Adrenal gland (tissue), 12 donors: ENCODE measurements around the gene TAMM41. TPM values are rescaled to one million over a fixed set of nuclear protein-coding genes. Genes with fewer than 3 reads are reported as not detected.
A peak's percentile ranks its signal among the peaks of the same experiment; 100 is the strongest.

Source experiments
- DNase-seq, 7 donors: peaks; one replicate each; pipeline ENCODE4 v3.0.0-alpha.2; 2019 to 2020
- H3K27ac ChIP-seq, 5 donors: fragments of 200-600 bp; sonication (generic) in 4 of 5; 1 replicate in 3 of 5; 2 replicates in 2 of 5; pipeline versions ENCODE4 v1.5.1 to v1.8.0; 2016 to 2020; ENCODE audit warnings: mild to moderate bottlenecking in 1 of 5
- H3K27me3 ChIP-seq: fragments of 200-600 bp; 2 replicates; pipeline ENCODE4 v1.8.0; 2021
- H3K36me3 ChIP-seq, 2 donors: fragments of 200-600 bp; replicated peaks in 1 of 2; 1 replicate in 1 of 2; 2 replicates in 1 of 2; pipeline versions ENCODE4 v1.5.1 to v1.8.0; 2018 to 2022
- H3K4me1 ChIP-seq, 2 donors: fragments of 200-600 bp; replicated peaks in 1 of 2; 1 replicate in 1 of 2; 2 replicates in 1 of 2; pipeline versions ENCODE4 v1.5.1 to v1.8.0; 2018 to 2021
- H3K4me3 ChIP-seq, 4 donors: fragments of 200-600 bp; sonication (generic) in 3 of 4; one replicate each; pipeline ENCODE4 v1.5.1; 2016 to 2018
- H3K9me3 ChIP-seq, 3 donors: fragments of 200-600 bp; sonication (generic) in 1 of 3; replicated peaks in 1 of 3; 1 replicate in 2 of 3; 2 replicates in 1 of 3; pipeline versions ENCODE4 v1.5.1 to v1.8.0; 2016 to 2021
- POLR2A ChIP-seq, 2 donors: fragments of 450-650 bp; IDR thresholded peaks; one replicate each; pipeline ENCODE4 v1.6.1; 2017; ENCODE audit warnings: antibody characterized with exemption in 2 of 2, mild to moderate bottlenecking in 2 of 2, moderate library complexity in 1 of 2
- WGBS, 4 donors: extraction: QIAGEN DNeasy Blood & Tissue Kit in 2 of 4; methylation state at CpG; one replicate each; pipeline versions ENCODE4 v1.1.5 to v1.1.7; 2013 to 2017; 5-methylcytosine and 5-hydroxymethylcytosine counted together
- intact Hi-C, 2 donors: fragments of 100-400 bp; cut with DNase I; formaldehyde crosslinking; loops; one replicate each; pipeline versions ENCODE4 v1.14.1 to v1.15.0; 2022 to 2023
- polyA plus RNA-seq, 3 donors: library from polyadenylated mRNA; stranded (reverse); fragments of 200-250 nt in 2 of 3; fragments of 350-450 nt in 1 of 3; fragmentation: Illumina TruSeq in 1 of 3; extraction: RNeasy Lipid Tissue Mini Kit (QIAGEN cat#74804) in 1 of 3; gene quantifications; one replicate each; pipeline ENCODE4 v1.2.3, GENCODE V29; 2013 to 2014
- total RNA-seq, 9 donors: library from RNA; depleted of rRNA in 4 of 9; stranded (reverse); fragments of >200 nt in 4 of 9; fragments of 120-200 nt in 1 of 9; fragmentation: NEBNext Ultra II Directional in 1 of 9; extraction: Animal tissue kit (Norgen Biotek cat#: 25700) in 1 of 9; gene quantifications; one replicate each; pipeline versions ENCODE4 v1.1.0 to v1.2.4, GENCODE V29; 2013 to 2023
- TF ChIP-seq, protein P1 (sequence below), 6 experiments: fragments of 450-650 bp in 4 of 6; fragments of 200-600 bp in 2 of 6; sonication (generic) in 1 of 6; IDR thresholded peaks; 1 replicate in 5 of 6; 2 replicates in 1 of 6; pipeline versions ENCODE4 v1.5.1 to v1.8.0; 2016 to 2021; ENCODE audit warnings: antibody characterized with exemption in 6 of 6, mild to moderate bottlenecking in 2 of 6, moderate library complexity in 1 of 6
- donor health status: healthy with polysubstance abuse.
- donor health status: Bipolar disorder and iron deficiency.
- donor health status: DM: yes; HTN: yes; CAD: no.
- donor health status: DM: no; HTN: no; CAD: no.
- donor health status: DM: no; HTN: no; CAD: no.
- donor health status: DM: yes; HTN: yes; CAD: no.

Gene TAMM41
- total and polyA plus RNA-seq, 12 donors = 5.8 to 21.0 (median 13.6) TPM

DNA sequence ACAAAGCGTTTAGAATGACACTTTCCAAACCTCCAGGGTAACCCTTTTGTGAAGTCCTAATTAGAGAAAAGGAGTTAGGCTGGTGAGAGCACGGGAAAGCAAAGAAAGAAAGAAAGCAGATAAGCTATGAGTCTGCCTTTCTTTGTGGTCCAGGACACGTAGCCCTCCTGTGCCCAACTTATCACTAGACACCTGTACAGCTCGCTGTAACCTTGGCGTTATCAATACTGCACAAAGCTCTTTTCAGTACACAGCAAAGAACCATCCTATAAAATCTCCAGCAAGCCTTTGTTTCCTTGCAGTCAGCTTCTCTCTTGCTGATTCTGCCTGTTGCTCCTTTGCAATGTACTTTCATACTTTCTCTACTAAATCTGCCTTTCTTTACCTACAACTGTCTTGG lies 6.8 kb upstream of the TAMM41 start:
- no peaks in the 10 kb centered on the region for H3K4me1 ChIP-seq
- no peak overlapping the region for H3K4me3 ChIP-seq
- H3K36me3 ChIP-seq = no peaks in the 10 kb centered on the region
- TF ChIP-seq, protein P1, sequence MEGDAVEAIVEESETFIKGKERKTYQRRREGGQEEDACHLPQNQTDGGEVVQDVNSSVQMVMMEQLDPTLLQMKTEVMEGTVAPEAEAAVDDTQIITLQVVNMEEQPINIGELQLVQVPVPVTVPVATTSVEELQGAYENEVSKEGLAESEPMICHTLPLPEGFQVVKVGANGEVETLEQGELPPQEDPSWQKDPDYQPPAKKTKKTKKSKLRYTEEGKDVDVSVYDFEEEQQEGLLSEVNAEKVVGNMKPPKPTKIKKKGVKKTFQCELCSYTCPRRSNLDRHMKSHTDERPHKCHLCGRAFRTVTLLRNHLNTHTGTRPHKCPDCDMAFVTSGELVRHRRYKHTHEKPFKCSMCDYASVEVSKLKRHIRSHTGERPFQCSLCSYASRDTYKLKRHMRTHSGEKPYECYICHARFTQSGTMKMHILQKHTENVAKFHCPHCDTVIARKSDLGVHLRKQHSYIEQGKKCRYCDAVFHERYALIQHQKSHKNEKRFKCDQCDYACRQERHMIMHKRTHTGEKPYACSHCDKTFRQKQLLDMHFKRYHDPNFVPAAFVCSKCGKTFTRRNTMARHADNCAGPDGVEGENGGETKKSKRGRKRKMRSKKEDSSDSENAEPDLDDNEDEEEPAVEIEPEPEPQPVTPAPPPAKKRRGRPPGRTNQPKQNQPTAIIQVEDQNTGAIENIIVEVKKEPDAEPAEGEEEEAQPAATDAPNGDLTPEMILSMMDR (IDR thresholded peaks at IDR 0.05) = no peak
- no peak for TF ChIP-seq POLR2A (IDR thresholded peaks at IDR 0.05)
- DNase-seq = no peak
- H3K27me3 ChIP-seq = no peaks in the 10 kb centered on the region
- no peaks in the 10 kb centered on the region for H3K9me3 ChIP-seq
- H3K27ac ChIP-seq = no peak overlapping the region
- intact Hi-C loops = no loop called here
- 55 to 65% (median 61%) methylated on average over 5 of the region's 5 CpGs for WGBS, 4 donors

DNA sequence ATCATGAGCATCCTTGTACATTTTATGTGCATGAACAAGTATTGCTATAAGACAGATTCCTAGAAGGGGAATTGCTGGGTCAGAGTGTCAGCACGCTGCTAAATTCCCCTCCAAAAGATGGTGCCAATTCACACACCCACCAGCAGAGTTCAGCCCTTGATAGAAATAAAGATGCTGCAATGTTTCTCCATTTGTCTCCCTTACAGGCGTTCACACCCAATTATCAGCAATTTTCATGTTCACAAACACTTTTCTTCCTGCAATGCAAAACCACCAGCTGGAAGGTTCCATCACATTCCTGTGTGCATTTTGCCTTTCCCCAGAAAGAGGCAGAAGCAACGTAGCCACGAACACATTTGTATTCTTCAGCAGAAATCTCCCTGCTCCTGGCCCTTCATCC lies 3.3 kb upstream of the TAMM41 start:
- 56 to 74% (median 65%) methylated on average over 4 of the region's 4 CpGs for WGBS, 4 donors
- Histone ChIP-seq H3K9me3 (no peaks in the 10 kb centered on the region), H3K27ac (no peak overlapping the region), H3K4me1 (peaks cover 8 to 20% of the 10 kb centered on the region in 2 donors), H3K4me3 (no peak overlapping the region), H3K27me3 (no peaks in the 10 kb centered on the region), H3K36me3 (no peaks in the 10 kb centered on the region)
- TF ChIP-seq, protein P1 (IDR thresholded peaks at IDR 0.05) = no peak
- no peak for TF ChIP-seq POLR2A (IDR thresholded peaks at IDR 0.05)
- intact Hi-C loops = no loop called here
- no peak for DNase-seq

DNA sequence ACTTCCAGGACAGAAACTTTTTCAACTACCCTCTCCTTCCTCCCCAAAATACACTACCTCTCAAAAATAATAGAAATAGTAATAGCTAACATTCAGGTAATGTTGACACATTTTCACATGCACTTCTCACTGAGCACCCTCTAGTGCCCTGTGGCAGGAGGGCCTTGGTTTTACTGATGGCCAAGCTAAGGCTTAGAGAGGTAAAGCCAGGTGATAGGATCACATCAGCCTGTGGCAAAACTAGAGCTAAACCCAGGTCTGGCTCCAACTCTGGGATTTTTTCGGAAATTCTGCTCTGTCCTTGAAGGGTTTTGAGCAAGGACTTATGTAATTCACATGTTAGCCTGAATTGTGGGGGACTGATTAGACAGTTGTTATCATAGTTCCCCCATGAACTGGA lies 922 bp upstream of the TAMM41 start:
- peaks cover 8 to 25% of the 10 kb centered on the region in 2 donors for H3K4me1 ChIP-seq
- intact Hi-C loops = no loop called here
- no peaks in the 10 kb centered on the region for H3K9me3 ChIP-seq
- peaks cover 0 to 10% of the 10 kb centered on the region in 2 donors for H3K36me3 ChIP-seq
- H3K27ac ChIP-seq = peak overlapping the region in 2 of 5 donors; percentile 86 to 95
- 37 to 75% (median 51%) methylated on average over 1 of the region's 1 CpG for WGBS, 4 donors
- no peak overlapping the region for H3K4me3 ChIP-seq
- no peak for DNase-seq
- H3K27me3 ChIP-seq = no peaks in the 10 kb centered on the region
- no peak for TF ChIP-seq POLR2A (IDR thresholded peaks at IDR 0.05)
- TF ChIP-seq, protein P1 (IDR thresholded peaks at IDR 0.05) = no peak

DNA sequence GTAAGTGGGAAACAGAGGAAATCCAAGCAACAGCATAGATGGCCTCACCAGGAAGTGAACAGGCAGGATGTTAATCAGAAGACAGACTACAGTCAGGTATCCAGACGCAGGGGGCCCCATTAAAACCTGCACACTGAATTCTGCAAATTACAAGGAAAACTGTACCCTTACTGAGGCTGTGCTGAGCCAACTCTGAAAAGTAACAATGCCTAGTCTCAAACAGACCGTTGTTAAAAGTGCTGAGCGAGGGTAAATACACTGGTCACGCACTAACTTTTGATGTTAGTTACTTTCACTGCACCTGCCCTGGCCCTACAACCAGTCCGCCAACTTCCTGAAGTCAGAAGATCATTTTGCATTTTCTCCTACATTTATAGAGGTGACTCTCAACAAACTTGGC lies 1.0 kb downstream of the TAMM41 start:
- intact Hi-C loops = no loop called here
- 29 to 39% (median 32%) methylated on average over 5 of the region's 5 CpGs for WGBS, 4 donors
- Histone ChIP-seq H3K27ac (peak overlapping the region in 1 of 5 donors; percentile 76), H3K27me3 (no peaks in the 10 kb centered on the region), H3K4me3 (peak overlapping the region in 2 of 4 donors; percentile 59 to 91), H3K36me3 (peaks cover 0 to 19% of the 10 kb centered on the region in 2 donors), H3K4me1 (peaks cover 8 to 25% of the 10 kb centered on the region in 2 donors), H3K9me3 (no peaks in the 10 kb centered on the region)
- no peak for TF ChIP-seq POLR2A (IDR thresholded peaks at IDR 0.05)
- TF ChIP-seq, protein P1 (IDR thresholded peaks at IDR 0.05) = no peak
- no peak for DNase-seq
